HL-60 (cell line): ENCODE results near the gene PACS1.

Source experiments
- DNase-seq, 2 experiments: peaks; one replicate each; pipeline ENCODE4 v3.0.0-alpha.2; 2010 to 2020; ENCODE audit warnings: low read depth in 1 of 2, low spot score in 1 of 2
- H3K27ac ChIP-seq: fragments of 250-450 bp; sonication (Bioruptor Pico); replicated peaks from 2 replicates; pipeline ENCODE4 v1.5.1; 2020; ENCODE audit warnings: mild to moderate bottlenecking, moderate library complexity
- H3K27me3 ChIP-seq: fragments of 250-450 bp; sonication (Bioruptor Pico); 2 replicates; pipeline ENCODE4 v1.5.1; 2021; ENCODE audit warnings: mild to moderate bottlenecking, moderate library complexity; ENCODE audit not compliant: insufficient read depth, poor library complexity, severe bottlenecking
- H3K4me3 ChIP-seq: replicated peaks from 2 replicates; pipeline ENCODE4 v1.5.1; 2011; ENCODE audit warnings: mild to moderate bottlenecking, control low read depth, low read length; ENCODE audit not compliant: insufficient read depth
- CTCF ChIP-seq: IDR thresholded peaks from one replicate; pipeline ENCODE4 v1.5.1; 2011; ENCODE audit warnings: low read length, control low read depth, inconsistent platforms; ENCODE audit not compliant: insufficient read depth
- GABPA ChIP-seq: IDR thresholded peaks from 2 replicates; pipeline ENCODE4 v1.6.1; 2012; ENCODE audit warnings: low read depth
- POLR2AphosphoS5 ChIP-seq: IDR thresholded peaks from 2 replicates; pipeline ENCODE4 v1.6.1; 2012; ENCODE audit warnings: low read depth
- SPI1 ChIP-seq: IDR thresholded peaks from 2 replicates; pipeline ENCODE4 v1.6.1; 2012; ENCODE audit warnings: low read depth, mild to moderate bottlenecking, borderline replicate concordance
- TF ChIP-seq, protein P1 (sequence below): IDR thresholded peaks from 2 replicates; pipeline ENCODE4 v1.6.1; 2012; ENCODE audit warnings: low read depth; ENCODE audit not compliant: insufficient replicate concordance

The PACS1 gene

DNA sequence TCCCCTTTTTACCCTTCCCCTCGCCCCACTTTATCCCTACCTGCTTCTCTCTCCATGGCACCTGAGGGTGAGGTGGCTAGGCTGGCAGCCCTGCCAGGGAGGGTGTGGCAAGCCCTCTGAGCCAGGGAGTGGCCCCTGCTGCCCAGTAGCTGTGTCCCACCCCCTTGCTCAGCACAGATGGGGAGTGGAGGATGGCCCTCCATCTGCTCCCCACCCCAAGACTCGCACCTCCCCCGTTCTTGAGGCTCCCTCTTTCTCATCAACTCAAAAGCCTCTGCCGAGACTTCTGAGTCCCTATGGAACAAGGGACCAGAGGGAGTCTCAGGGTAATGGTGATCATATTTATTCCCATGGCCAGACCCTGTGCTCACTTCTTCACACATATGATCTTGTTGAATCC lies 223.3 kb downstream of the PACS1 start:
- Histone ChIP-seq H3K27me3 (peaks cover 17% of the 10 kb centered on the region), H3K4me3 (no peak overlapping the region), H3K27ac (no peak overlapping the region)
- DNase-seq: no peak
- TF ChIP-seq CTCF: no peak
- no peak for TF ChIP-seq POLR2AphosphoS5
- TF ChIP-seq, protein P1, sequence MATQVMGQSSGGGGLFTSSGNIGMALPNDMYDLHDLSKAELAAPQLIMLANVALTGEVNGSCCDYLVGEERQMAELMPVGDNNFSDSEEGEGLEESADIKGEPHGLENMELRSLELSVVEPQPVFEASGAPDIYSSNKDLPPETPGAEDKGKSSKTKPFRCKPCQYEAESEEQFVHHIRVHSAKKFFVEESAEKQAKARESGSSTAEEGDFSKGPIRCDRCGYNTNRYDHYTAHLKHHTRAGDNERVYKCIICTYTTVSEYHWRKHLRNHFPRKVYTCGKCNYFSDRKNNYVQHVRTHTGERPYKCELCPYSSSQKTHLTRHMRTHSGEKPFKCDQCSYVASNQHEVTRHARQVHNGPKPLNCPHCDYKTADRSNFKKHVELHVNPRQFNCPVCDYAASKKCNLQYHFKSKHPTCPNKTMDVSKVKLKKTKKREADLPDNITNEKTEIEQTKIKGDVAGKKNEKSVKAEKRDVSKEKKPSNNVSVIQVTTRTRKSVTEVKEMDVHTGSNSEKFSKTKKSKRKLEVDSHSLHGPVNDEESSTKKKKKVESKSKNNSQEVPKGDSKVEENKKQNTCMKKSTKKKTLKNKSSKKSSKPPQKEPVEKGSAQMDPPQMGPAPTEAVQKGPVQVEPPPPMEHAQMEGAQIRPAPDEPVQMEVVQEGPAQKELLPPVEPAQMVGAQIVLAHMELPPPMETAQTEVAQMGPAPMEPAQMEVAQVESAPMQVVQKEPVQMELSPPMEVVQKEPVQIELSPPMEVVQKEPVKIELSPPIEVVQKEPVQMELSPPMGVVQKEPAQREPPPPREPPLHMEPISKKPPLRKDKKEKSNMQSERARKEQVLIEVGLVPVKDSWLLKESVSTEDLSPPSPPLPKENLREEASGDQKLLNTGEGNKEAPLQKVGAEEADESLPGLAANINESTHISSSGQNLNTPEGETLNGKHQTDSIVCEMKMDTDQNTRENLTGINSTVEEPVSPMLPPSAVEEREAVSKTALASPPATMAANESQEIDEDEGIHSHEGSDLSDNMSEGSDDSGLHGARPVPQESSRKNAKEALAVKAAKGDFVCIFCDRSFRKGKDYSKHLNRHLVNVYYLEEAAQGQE: no peak
- TF ChIP-seq GABPA: no peak
- TF ChIP-seq SPI1: no peak

DNA sequence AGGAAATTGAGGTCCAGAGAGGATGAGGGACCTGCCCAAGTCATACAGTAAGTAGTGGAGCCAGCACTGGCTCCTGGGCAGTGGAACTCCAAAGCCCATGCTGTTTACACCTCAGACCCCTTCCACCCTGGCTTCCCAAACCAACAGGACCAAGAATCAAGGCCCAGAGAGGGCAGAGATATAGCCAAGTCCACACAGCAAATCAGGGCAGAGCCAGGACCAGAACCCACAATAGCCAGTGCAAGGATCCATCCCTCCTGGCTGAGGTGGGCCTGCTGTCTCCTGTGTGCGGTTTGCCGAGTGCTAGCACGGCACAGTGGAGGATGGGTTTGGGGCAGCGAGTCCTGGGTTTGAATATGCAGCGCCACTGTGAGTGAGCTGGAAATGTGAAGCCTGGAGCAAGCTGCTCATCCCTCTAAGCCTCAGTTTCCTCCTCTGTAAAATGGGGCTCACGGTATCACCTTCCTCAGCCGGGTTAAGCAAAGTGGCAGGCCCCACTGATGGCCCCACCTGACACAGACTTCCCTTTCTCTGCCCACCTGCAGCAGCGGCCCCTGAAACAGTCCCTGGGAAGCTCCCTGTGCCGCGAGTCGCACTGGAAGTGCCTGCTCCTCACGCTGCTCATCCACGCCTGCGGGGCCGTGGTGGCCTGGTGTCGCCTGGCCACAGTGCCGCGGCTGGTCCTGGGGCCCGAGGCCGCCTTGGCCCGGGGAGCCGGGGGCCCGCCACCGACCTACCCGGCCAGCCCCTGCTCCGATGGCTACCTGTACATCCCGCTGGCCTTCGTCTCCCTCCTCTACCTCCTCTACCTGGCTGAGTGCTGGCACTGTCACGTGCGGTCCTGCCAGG lies 223.9 kb downstream of the PACS1 start:
- no peak for DNase-seq
- Histone ChIP-seq H3K27me3 (peaks cover 17% of the 10 kb centered on the region), H3K4me3 (no peak overlapping the region), H3K27ac (no peak overlapping the region)
- TF ChIP-seq POLR2AphosphoS5 (no peak), GABPA (no peak), SPI1 (no peak), CTCF (no peak)
- TF ChIP-seq, protein P1: no peak
